HG03060 (cell line): ENCODE data around the gene MLX.
"Not testable (repeated sequence)": the region's sequence is repeated elsewhere in the genome, so short reads cannot be mapped to it uniquely, and the experiment has no call there.

Experiments used
- ATAC-seq: cut with Tn5 transposase; IDR thresholded peaks from one replicate; pipeline ENCODE4 v1.9.1; 2021; ENCODE audit warnings: low read depth, moderate number of reproducible peaks; ENCODE audit not compliant: unreplicated experiment

Gene MLX

GRCh38 chr17:42536048-42536371, 30.9 kb upstream of the MLX start, which contains the start of gene NAGLU:
NAGLU (plus strand) TSS chr17:42536241; CDS start chr17:42536273, 32 bp downstream.
- ATAC-seq = peak; percentile 50

- peak; percentile 28 for ATAC-seq
Measured at GRCh38 chr17:42536372-42537155, 30.3 kb upstream of the MLX start.

- no peak for ATAC-seq
Measured at GRCh38 chr17:42537156-42537805, 29.6 kb upstream of the MLX start.

- no peak for ATAC-seq
Measured at GRCh38 chr17:42537826-42538451, 29.0 kb upstream of the MLX start.

GRCh38 chr17:42538482-42538881, 28.4 kb upstream of the MLX start:
- no peak for ATAC-seq

GRCh38 chr17:42540558-42540957, 26.3 kb upstream of the MLX start:
- ATAC-seq = not testable (repeated sequence)

- no peak for ATAC-seq
Measured at GRCh38 chr17:42541041-42541833, 25.7 kb upstream of the MLX start.

- ATAC-seq = no peak
Measured at GRCh38 chr17:42543190-42544079, 23.5 kb upstream of the MLX start.

GRCh38 chr17:42544874-42545283, 22.0 kb upstream of the MLX start:
- no peak for ATAC-seq

- ATAC-seq = not testable (repeated sequence)
Measured at GRCh38 chr17:42545755-42546505, 21.0 kb upstream of the MLX start.

- ATAC-seq = no peak
Measured at GRCh38 chr17:42547001-42547461, 19.9 kb upstream of the MLX start.

GRCh38 chr17:42547698-42548069, 19.2 kb upstream of the MLX start:
- ATAC-seq = no peak

GRCh38 chr17:42548070-42548837, 18.6 kb upstream of the MLX start:
- no peak for ATAC-seq

GRCh38 chr17:42548993-42549755, 17.7 kb upstream of the MLX start:
- ATAC-seq = no peak

GRCh38 chr17:42552736-42553135, 14.2 kb upstream of the MLX start, which contains the start of gene HSD17B1:
HSD17B1 (plus strand) TSS chr17:42552923; CDS start chr17:42552934, 11 bp downstream.
- ATAC-seq = not testable (repeated sequence)

- ATAC-seq = no peak
Measured at GRCh38 chr17:42553161-42553818, 13.6 kb upstream of the MLX start.

- ATAC-seq = no peak
Measured at GRCh38 chr17:42553866-42554249, 13.0 kb upstream of the MLX start.
